Vagina (tissue), 2 donors: Measurements from ENCODE around the gene DGLUCY. TPM values are rescaled to one million over a fixed set of nuclear protein-coding genes. Genes with fewer than 3 reads are reported as not detected.

Experiments
- DNase-seq, 2 donors: peaks; one replicate each; pipeline ENCODE4 v3.0.0-alpha.2; 2017; ENCODE audit errors: extremely low spot score in 2 of 2
- H3K27ac ChIP-seq: fragments of 200-600 bp; sonication (generic); one replicate; pipeline ENCODE4 v1.5.1; 2019
- H3K27me3 ChIP-seq: fragments of 200-600 bp; sonication (generic); one replicate; pipeline ENCODE4 v1.5.1; 2019
- H3K36me3 ChIP-seq, 2 donors: fragments of 200-600 bp; sonication (generic); one replicate each; pipeline ENCODE4 v1.5.1; 2017 to 2019
- H3K4me1 ChIP-seq: fragments of 200-600 bp; sonication (generic); one replicate; pipeline ENCODE4 v1.5.1; 2019
- H3K4me3 ChIP-seq, 2 donors: fragments of 200-600 bp; sonication (generic); 1 replicate in 1 of 2; 2 replicates in 1 of 2; pipeline ENCODE4 v1.5.1; 2016 to 2019
- H3K9me3 ChIP-seq: fragments of 200-600 bp; sonication (generic); one replicate; pipeline ENCODE4 v1.5.1; 2019
- CTCF ChIP-seq, 3 experiments: fragments of 450-650 bp in 2 of 3; fragments of 200-600 bp in 1 of 3; sonication (generic) in 1 of 3; IDR thresholded peaks; one replicate each; pipeline ENCODE4 v1.5.1; 2017 to 2019; ENCODE audit warnings: antibody characterized with exemption in 3 of 3, mild to moderate bottlenecking in 2 of 3, moderate library complexity in 2 of 3
- POLR2A ChIP-seq, 2 donors: fragments of 450-650 bp; IDR thresholded peaks; one replicate each; pipeline ENCODE4 v1.6.1; 2017; ENCODE audit warnings: antibody characterized with exemption in 2 of 2, mild to moderate bottlenecking in 2 of 2, moderate library complexity in 2 of 2
- POLR2AphosphoS5 ChIP-seq, 2 donors: sonication (generic); formaldehyde crosslinking; IDR thresholded peaks; one replicate each; pipeline ENCODE4 v1.9.0; 2017; ENCODE audit warnings: antibody characterized with exemption in 2 of 2, mild to moderate bottlenecking in 2 of 2, low read depth in 1 of 2; ENCODE audit not compliant: insufficient read depth in 1 of 2
- intact Hi-C: fragments of 100-400 bp; cut with DNase I; formaldehyde crosslinking; loops from one replicate; pipeline ENCODE4 v1.15.1; 2023
- total RNA-seq: library from RNA; depleted of rRNA; stranded (reverse); fragments of >200 nt; gene quantifications from one replicate; pipeline ENCODE4 v1.2.3, GENCODE V29; 2016

DGLUCY gene
- total RNA-seq, 1 donor from 2014 or later: 57.0 TPM

- no peak for DNase-seq
- Histone ChIP-seq H3K36me3 (no peaks in the 10 kb centered on the region), H3K4me3 (no peak overlapping the region), H3K27me3 (no peaks in the 10 kb centered on the region), H3K9me3 (no peaks in the 10 kb centered on the region), H3K4me1 (no peaks in the 10 kb centered on the region), H3K27ac (no peak overlapping the region)
- no peak for TF ChIP-seq POLR2AphosphoS5 (IDR thresholded peaks at IDR 0.05; ENCODE audit: insufficient read depth in 1 of 2, low read depth in 1 of 2)
- no peak for TF ChIP-seq POLR2A (IDR thresholded peaks at IDR 0.05)
- TF ChIP-seq CTCF (IDR thresholded peaks at IDR 0.05): no peak
- intact Hi-C loops: no loop called here
Measured at GRCh38 chr14:91075553-91075952, 38.3 kb upstream of the DGLUCY start.

DNA sequence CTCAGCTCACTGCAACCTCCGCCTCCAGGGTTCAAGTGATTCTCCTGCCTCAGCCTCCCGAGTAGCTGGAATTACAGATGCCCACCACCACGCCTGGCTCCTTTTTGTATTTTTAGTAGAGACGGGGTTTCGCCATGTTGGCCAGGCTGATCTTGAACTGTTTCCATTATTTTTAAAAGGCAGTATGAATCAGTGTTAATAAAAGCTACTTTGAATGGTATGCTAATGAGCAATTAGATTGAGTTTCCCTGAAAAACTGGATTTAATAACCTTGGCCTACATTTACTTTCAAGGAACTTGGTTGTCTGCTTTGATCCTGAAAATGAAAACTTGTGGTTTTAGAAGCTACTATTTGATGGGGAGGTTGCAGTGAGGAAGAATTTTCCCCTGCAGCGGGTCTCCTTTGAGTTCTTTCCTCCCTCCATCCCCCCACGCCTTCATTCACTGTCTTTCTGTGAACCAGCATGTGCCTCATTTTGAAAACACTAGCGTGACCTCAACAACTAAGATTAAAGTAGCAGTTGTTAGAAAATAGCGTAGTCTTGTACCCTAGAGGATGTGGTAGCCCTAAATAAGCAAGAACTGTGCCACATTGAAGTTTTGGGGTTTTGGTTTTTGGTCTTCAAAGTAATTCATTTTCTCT lies 35.7 kb upstream of the DGLUCY start:
- Histone ChIP-seq H3K27ac (no peak overlapping the region), H3K9me3 (no peaks in the 10 kb centered on the region), H3K4me3 (no peak overlapping the region), H3K4me1 (no peaks in the 10 kb centered on the region), H3K36me3 (no peaks in the 10 kb centered on the region), H3K27me3 (no peaks in the 10 kb centered on the region)
- no peak for DNase-seq
- intact Hi-C loops: no loop called here
- TF ChIP-seq CTCF (IDR thresholded peaks at IDR 0.05) (no peak), POLR2A (IDR thresholded peaks at IDR 0.05) (no peak), POLR2AphosphoS5 (IDR thresholded peaks at IDR 0.05; ENCODE audit: insufficient read depth in 1 of 2, low read depth in 1 of 2) (no peak)

DNA sequence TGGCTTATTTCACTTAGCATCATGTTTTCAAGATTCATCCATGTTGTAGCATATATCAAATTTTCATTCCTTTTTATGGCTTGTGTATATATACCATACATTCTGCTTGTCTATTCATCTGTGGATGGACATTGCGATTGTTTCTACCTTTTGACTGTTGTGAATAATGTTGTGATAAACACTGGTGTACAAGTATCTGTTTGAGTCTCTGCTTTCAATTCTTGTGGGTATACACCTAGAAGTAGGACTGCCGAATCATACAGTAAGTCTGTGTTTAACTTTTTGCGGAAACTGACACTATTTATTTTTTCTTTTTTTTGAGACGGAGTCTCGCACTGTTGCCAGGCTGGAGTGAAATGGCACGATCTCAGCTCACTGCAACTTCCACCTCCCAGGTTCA lies 33.8 kb upstream of the DGLUCY start:
- H3K27ac ChIP-seq: no peak overlapping the region

GRCh38 chr14:91082282-91082681 lies 31.6 kb upstream of the DGLUCY start:
- Histone ChIP-seq H3K4me3 (no peak overlapping the region), H3K4me1 (peaks cover 5% of the 10 kb centered on the region), H3K36me3 (no peaks in the 10 kb centered on the region), H3K27ac (no peak overlapping the region), H3K27me3 (no peaks in the 10 kb centered on the region), H3K9me3 (no peaks in the 10 kb centered on the region)
- intact Hi-C loops: no loop called here
- no peak for TF ChIP-seq CTCF (IDR thresholded peaks at IDR 0.05)
- no peak for TF ChIP-seq POLR2AphosphoS5 (IDR thresholded peaks at IDR 0.05; ENCODE audit: insufficient read depth in 1 of 2, low read depth in 1 of 2)
- TF ChIP-seq POLR2A (IDR thresholded peaks at IDR 0.05): no peak
- DNase-seq: no peak

More for the DNA sequence above, 33.8 kb upstream of the DGLUCY start:
- H3K36me3 ChIP-seq: no peaks in the 10 kb centered on the region
- no peak for TF ChIP-seq POLR2AphosphoS5 (IDR thresholded peaks at IDR 0.05; ENCODE audit: insufficient read depth in 1 of 2, low read depth in 1 of 2)
- TF ChIP-seq POLR2A (IDR thresholded peaks at IDR 0.05): no peak
- no peak for TF ChIP-seq CTCF (IDR thresholded peaks at IDR 0.05)
- H3K4me3 ChIP-seq: no peak overlapping the region
- no peak for DNase-seq
- H3K9me3 ChIP-seq: no peaks in the 10 kb centered on the region
- intact Hi-C loops: no loop called here
- no peaks in the 10 kb centered on the region for H3K4me1 ChIP-seq
- H3K27me3 ChIP-seq: no peaks in the 10 kb centered on the region

- Histone ChIP-seq H3K4me1 (peaks cover 11% of the 10 kb centered on the region), H3K27me3 (no peaks in the 10 kb centered on the region), H3K4me3 (no peak overlapping the region), H3K36me3 (no peaks in the 10 kb centered on the region), H3K9me3 (no peaks in the 10 kb centered on the region), H3K27ac (no peak overlapping the region)
- no peak for TF ChIP-seq POLR2A (IDR thresholded peaks at IDR 0.05)
- no peak for TF ChIP-seq POLR2AphosphoS5 (IDR thresholded peaks at IDR 0.05; ENCODE audit: insufficient read depth in 1 of 2, low read depth in 1 of 2)
- TF ChIP-seq CTCF (IDR thresholded peaks at IDR 0.05): no peak
- DNase-seq: no peak
- intact Hi-C loops: no loop called here
Measured at GRCh38 chr14:91084516-91084915, 29.4 kb upstream of the DGLUCY start.
